ENCODE results near the gene MEX3D.

- TF ChIP-seq, protein P1, sequence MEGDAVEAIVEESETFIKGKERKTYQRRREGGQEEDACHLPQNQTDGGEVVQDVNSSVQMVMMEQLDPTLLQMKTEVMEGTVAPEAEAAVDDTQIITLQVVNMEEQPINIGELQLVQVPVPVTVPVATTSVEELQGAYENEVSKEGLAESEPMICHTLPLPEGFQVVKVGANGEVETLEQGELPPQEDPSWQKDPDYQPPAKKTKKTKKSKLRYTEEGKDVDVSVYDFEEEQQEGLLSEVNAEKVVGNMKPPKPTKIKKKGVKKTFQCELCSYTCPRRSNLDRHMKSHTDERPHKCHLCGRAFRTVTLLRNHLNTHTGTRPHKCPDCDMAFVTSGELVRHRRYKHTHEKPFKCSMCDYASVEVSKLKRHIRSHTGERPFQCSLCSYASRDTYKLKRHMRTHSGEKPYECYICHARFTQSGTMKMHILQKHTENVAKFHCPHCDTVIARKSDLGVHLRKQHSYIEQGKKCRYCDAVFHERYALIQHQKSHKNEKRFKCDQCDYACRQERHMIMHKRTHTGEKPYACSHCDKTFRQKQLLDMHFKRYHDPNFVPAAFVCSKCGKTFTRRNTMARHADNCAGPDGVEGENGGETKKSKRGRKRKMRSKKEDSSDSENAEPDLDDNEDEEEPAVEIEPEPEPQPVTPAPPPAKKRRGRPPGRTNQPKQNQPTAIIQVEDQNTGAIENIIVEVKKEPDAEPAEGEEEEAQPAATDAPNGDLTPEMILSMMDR (tag by site-specific recombination; IDR thresholded peaks at IDR 0.05) = no peak
- TF ChIP-seq MYNN (tag by site-specific recombination; IDR thresholded peaks at IDR 0.05; ENCODE audit: borderline replicate concordance) = no peak
- TF ChIP-seq, protein P2, sequence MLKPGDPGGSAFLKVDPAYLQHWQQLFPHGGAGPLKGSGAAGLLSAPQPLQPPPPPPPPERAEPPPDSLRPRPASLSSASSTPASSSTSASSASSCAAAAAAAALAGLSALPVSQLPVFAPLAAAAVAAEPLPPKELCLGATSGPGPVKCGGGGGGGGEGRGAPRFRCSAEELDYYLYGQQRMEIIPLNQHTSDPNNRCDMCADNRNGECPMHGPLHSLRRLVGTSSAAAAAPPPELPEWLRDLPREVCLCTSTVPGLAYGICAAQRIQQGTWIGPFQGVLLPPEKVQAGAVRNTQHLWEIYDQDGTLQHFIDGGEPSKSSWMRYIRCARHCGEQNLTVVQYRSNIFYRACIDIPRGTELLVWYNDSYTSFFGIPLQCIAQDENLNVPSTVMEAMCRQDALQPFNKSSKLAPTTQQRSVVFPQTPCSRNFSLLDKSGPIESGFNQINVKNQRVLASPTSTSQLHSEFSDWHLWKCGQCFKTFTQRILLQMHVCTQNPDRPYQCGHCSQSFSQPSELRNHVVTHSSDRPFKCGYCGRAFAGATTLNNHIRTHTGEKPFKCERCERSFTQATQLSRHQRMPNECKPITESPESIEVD (tag by site-specific recombination; IDR thresholded peaks at IDR 0.05) = no peak
- TF ChIP-seq ZBTB11 (tag by site-specific recombination; conservative IDR thresholded peaks at IDR 0.05; ENCODE audit: low read depth) = no peak
- no peak for TF ChIP-seq ZNF280D (tag by site-specific recombination; IDR thresholded peaks at IDR 0.05)
- TF ChIP-seq ZNF560 (tag by site-specific recombination; IDR thresholded peaks at IDR 0.05; ENCODE audit: borderline replicate concordance) = no peak
- TF ChIP-seq, protein P3, sequence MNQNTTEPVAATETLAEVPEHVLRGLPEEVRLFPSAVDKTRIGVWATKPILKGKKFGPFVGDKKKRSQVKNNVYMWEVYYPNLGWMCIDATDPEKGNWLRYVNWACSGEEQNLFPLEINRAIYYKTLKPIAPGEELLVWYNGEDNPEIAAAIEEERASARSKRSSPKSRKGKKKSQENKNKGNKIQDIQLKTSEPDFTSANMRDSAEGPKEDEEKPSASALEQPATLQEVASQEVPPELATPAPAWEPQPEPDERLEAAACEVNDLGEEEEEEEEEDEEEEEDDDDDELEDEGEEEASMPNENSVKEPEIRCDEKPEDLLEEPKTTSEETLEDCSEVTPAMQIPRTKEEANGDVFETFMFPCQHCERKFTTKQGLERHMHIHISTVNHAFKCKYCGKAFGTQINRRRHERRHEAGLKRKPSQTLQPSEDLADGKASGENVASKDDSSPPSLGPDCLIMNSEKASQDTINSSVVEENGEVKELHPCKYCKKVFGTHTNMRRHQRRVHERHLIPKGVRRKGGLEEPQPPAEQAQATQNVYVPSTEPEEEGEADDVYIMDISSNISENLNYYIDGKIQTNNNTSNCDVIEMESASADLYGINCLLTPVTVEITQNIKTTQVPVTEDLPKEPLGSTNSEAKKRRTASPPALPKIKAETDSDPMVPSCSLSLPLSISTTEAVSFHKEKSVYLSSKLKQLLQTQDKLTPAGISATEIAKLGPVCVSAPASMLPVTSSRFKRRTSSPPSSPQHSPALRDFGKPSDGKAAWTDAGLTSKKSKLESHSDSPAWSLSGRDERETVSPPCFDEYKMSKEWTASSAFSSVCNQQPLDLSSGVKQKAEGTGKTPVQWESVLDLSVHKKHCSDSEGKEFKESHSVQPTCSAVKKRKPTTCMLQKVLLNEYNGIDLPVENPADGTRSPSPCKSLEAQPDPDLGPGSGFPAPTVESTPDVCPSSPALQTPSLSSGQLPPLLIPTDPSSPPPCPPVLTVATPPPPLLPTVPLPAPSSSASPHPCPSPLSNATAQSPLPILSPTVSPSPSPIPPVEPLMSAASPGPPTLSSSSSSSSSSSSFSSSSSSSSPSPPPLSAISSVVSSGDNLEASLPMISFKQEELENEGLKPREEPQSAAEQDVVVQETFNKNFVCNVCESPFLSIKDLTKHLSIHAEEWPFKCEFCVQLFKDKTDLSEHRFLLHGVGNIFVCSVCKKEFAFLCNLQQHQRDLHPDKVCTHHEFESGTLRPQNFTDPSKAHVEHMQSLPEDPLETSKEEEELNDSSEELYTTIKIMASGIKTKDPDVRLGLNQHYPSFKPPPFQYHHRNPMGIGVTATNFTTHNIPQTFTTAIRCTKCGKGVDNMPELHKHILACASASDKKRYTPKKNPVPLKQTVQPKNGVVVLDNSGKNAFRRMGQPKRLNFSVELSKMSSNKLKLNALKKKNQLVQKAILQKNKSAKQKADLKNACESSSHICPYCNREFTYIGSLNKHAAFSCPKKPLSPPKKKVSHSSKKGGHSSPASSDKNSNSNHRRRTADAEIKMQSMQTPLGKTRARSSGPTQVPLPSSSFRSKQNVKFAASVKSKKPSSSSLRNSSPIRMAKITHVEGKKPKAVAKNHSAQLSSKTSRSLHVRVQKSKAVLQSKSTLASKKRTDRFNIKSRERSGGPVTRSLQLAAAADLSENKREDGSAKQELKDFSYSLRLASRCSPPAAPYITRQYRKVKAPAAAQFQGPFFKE (tag by site-specific recombination; IDR thresholded peaks at IDR 0.05; ENCODE audit: borderline replicate concordance) = no peak
Measured at GRCh38 chr19:1575323-1576241, 7.5 kb upstream of the MEX3D start.
